ENCODE measurements around the gene DIAPH3.
"Not testable (repeated sequence)": the region's sequence is repeated elsewhere in the genome, so short reads cannot be mapped to it uniquely, and the experiment has no call there.

GRCh38 chr13:60083780-60084179 is 79.9 kb downstream of the DIAPH3 start:
- TF ChIP-seq POLR2A (IDR thresholded peaks at IDR 0.05); CTCF (IDR thresholded peaks at IDR 0.05 in 8 of 11, conservative IDR thresholded peaks at IDR 0.05 in 3 of 11): not testable (repeated sequence)

Data from spleen (tissue), 7 donors.